Measurements from ENCODE around the gene KIRREL2. TPM values are rescaled to one million over a fixed set of nuclear protein-coding genes. Genes with fewer than 3 reads are reported as not detected.

The KIRREL2 gene
- total RNA-seq, 1 experiment from 2014 or later: 3.1 TPM

DNA sequence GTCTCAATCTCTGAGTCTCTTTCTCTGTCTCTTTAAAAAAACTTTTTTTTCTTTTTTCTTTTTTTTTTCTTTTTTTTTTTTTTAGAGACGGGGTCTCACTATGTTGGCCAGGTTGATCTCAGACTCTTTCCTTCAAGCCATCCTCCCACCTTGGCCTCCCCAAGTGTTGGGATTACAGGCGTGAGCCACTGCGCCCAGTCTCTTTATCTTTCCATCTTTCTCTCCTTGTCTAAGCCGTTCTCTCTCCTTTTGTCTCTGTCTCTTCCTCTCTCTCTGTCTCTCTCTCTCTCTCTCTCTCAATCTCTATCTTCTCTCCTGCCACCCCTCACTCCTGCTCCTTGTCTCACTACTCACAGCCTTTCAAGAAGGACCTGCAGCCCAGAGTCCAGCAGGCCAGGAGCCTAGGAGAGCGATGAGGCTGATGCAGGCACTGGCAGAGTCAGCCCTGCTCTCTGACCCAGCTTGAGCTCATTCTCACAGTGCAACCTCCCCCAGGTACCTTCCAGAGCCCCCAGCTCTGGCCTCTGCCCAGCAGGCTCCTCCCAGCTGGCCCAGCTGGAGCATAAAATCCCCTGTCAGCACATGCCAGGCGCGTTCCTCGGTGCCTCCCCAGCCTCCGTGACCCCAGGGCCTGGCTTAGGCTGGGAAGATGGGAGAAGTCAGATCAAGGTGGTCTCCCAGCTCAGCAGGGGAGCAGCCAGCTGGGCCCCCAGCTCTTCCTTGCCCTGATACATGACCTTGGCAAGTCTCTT lies 4.5 kb upstream of the KIRREL2 start, which contains the start of gene NPHS1:
Gene NPHS1, minus strand, starts transcription at position 476 of the 752 bp plus-strand sequence. CDS start 667 bp downstream, outside the sequence.
- no peak within 1 kb of the TSS for H3K14ac ChIP-seq (ENCODE audit: insufficient read depth, low read length)
- no peaks in the 10 kb centered on the region; the same call in 1 of the 2 replicates for H3K4me1 ChIP-seq (ENCODE audit: insufficient read depth, low read length)
- no peak within 1 kb of the TSS for H3T11ph ChIP-seq (ENCODE audit: low read length)
- H3K18ac ChIP-seq (ENCODE audit: insufficient read length, low read depth, low read length): peak within 1 kb of the TSS; percentile 58
- no peak within 1 kb of the TSS for H4K5ac ChIP-seq (ENCODE audit: insufficient read length, low read depth, low read length)
- no peak within 1 kb of the TSS for H2BK12ac ChIP-seq (ENCODE audit: insufficient read length, low read depth, low read length)
- H4K20me1 ChIP-seq (ENCODE audit: control insufficient read depth, insufficient read depth, insufficient read length): peaks cover 3% of the 10 kb centered on the region
- H3K23me2 ChIP-seq (ENCODE audit: insufficient read length, low read depth, low read length, poor library complexity, severe bottlenecking): peaks cover 17% of the 10 kb centered on the region
- no peak for TF ChIP-seq CTCF (conservative IDR thresholded peaks at IDR 0.05)
- Mint-ChIP-seq H3K4me1 (peaks cover 14 to 34% of the 10 kb centered on the region in 2 experiments), H3K36me3 (ENCODE audit: insufficient read depth in 1 of 3, low read depth in 3 of 3) (no peaks in the 10 kb centered on the region), H3K4me3 (peak within 1 kb of the TSS in 1 of 2 experiments; percentile 12; a peak in 1 of 5 replicates), H3K27ac (no peak within 1 kb of the TSS), H3K27me3 (ENCODE audit: low read depth) (peaks cover 74% of the 10 kb centered on the region), H3K9me3 (no peaks in the 10 kb centered on the region; a peak in 1 of 5 replicates)
- no peak within 1 kb of the TSS for H3K4ac ChIP-seq (ENCODE audit: low read depth, low read length)
- H3K79me2 ChIP-seq (ENCODE audit: insufficient read depth, low read length): no peaks in the 10 kb centered on the region
- no peaks in the 10 kb centered on the region for H3K9me3 ChIP-seq (ENCODE audit: control insufficient read depth, low read depth, low read length)
- H2BK5ac ChIP-seq (ENCODE audit: insufficient read length, low read length): no peak within 1 kb of the TSS
- H2AK5ac ChIP-seq (ENCODE audit: insufficient read length, low read length): no peak within 1 kb of the TSS
- no peak within 1 kb of the TSS for H2BK20ac ChIP-seq (ENCODE audit: low read depth, low read length, poor library complexity, severe bottlenecking)
- H2AFZ ChIP-seq (ENCODE audit: low read length): no peak within 1 kb of the TSS
- no peak within 1 kb of the TSS for H4K91ac ChIP-seq (ENCODE audit: insufficient read length, low read depth, low read length)
- no CpG with 5 or more reads among the region's 9 CpGs for WGBS (ENCODE audit: extremely low coverage, insufficient read length, low lambda C conversion rate)
- DNase-seq: no peak
- H3K27me3 ChIP-seq (ENCODE audit: insufficient read depth, low read length): peaks cover 2% of the 10 kb centered on the region; the same call in 1 of the 2 replicates
- H2BK120ac ChIP-seq (ENCODE audit: low read depth, low read length, poor library complexity, severe bottlenecking): no peak within 1 kb of the TSS
- H3K9ac ChIP-seq (ENCODE audit: extremely low read depth, insufficient read length, low read length): no peak within 1 kb of the TSS
- H4K8ac ChIP-seq (replicated peaks; ENCODE audit: insufficient read length, low read depth, low read length): no peak within 1 kb of the TSS
- H2BK15ac ChIP-seq (ENCODE audit: low read depth, low read length): no peak within 1 kb of the TSS
- no peak within 1 kb of the TSS for H3K23ac ChIP-seq (ENCODE audit: insufficient read length, low read depth, low read length)
- no peaks in the 10 kb centered on the region for H3K79me1 ChIP-seq (ENCODE audit: insufficient read depth, low read depth, low read length, poor library complexity, severe bottlenecking)
- H3K27ac ChIP-seq (ENCODE audit: insufficient read length, low read depth, low read length): no peak within 1 kb of the TSS
- no peak within 1 kb of the TSS for H3K4me2 ChIP-seq (ENCODE audit: insufficient read depth, insufficient read length, low read length)
- H3K56ac ChIP-seq (ENCODE audit: insufficient read length, low read depth, low read length): no peak within 1 kb of the TSS
